22Rv1 (cell line): ENCODE results near the gene CHMP3.

Experiments used
- H3K27ac ChIP-seq: fragments of 450-650 bp; 2 replicates; pipeline ENCODE4 v1.5.1; 2017
- CTCF ChIP-seq: fragments of 450-650 bp; IDR thresholded peaks from 2 replicates; pipeline ENCODE4 v1.5.1; 2017; ENCODE audit warnings: mild to moderate bottlenecking
- ZFX ChIP-seq: fragments of 450-650 bp; IDR thresholded peaks from 2 replicates; pipeline ENCODE4 v1.6.1; 2017; ENCODE audit warnings: antibody characterized with exemption, borderline replicate concordance

The CHMP3 gene

GRCh38 chr2:86468162-86469033, 94.8 kb downstream of the CHMP3 start:
- H3K27ac ChIP-seq: no peak overlapping the region
- TF ChIP-seq ZFX: no peak
- TF ChIP-seq CTCF: no peak

DNA sequence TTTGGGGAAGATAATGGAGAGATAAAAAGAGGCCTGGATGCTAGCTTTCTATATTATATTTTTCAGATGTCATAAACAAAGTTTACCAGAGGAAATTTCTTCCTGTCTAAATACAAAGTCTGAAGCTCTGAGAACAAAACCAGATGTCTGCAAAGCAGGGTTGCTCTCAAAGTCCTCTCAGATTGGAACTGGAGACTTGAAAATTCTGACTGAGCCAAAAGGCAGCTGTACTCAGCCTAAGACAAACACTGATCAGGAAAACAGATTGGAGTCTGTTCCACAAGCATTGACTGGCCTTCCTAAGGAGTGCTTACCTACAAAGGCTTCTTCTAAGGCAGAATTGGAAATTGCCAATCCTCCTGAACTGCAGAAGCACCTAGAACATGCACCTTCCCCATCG, 96.9 kb downstream of the CHMP3 start:
- no peak overlapping the region for H3K27ac ChIP-seq
- TF ChIP-seq ZFX (no peak), CTCF (no peak)

- no peak for TF ChIP-seq ZFX
- no peak for TF ChIP-seq CTCF
- no peak overlapping the region for H3K27ac ChIP-seq
Measured at GRCh38 chr2:86464652-86465051, 98.6 kb downstream of the CHMP3 start.

DNA sequence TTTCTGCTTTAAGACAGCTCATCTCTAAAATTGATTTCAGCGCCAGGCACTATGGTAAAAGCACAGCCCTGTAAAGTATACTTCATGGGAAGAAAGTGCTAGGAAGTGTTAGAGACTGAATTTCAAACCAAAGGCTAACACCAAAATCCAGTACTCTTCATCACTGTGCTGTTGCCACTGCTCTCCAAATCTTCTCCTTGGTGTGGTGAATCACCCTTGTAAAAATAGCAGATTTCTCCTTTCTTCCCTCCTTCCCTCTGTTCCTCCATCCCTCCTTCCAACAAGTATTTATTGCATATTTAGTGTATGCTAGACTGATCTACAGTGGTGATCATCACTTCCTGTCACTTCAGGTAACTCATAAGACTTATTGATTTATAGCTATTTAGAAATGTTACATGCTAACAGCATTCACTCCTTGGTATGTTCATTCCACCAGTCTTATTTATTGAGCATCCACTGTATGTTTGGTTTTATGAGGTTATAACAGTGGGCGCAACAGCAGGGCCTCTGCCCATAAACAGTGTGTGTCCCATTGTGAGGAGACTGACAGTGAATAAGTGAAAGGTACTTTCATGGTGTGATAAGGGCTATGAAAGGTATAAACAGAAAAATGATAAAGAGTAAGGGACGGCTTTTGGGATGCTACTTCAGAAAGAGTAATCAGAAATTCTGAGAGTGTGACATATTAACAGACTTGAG, 102.0 kb downstream of the CHMP3 start:
- TF ChIP-seq ZFX: no peak
- no peak for TF ChIP-seq CTCF
- H3K27ac ChIP-seq: no peak overlapping the region

DNA sequence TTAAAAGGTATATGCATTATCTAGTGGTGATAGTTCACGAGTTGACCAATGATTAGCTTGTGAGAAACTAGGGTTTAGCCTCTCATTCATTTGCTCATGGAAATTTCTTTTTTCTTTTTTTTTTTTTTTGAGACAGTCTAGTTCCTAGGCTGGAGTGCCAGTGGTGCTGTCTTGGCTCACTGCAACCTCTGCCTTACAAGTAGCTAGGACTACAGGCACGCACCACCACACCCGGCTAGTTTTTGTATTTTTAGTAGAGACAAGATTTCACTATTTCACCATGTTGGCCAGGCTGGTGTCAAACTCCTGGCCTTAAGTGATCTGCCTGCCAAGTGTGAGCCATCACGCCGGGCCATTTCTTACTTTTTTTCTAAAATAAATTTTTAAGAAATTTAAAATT, 108.1 kb downstream of the CHMP3 start:
- no peak overlapping the region for H3K27ac ChIP-seq

DNA sequence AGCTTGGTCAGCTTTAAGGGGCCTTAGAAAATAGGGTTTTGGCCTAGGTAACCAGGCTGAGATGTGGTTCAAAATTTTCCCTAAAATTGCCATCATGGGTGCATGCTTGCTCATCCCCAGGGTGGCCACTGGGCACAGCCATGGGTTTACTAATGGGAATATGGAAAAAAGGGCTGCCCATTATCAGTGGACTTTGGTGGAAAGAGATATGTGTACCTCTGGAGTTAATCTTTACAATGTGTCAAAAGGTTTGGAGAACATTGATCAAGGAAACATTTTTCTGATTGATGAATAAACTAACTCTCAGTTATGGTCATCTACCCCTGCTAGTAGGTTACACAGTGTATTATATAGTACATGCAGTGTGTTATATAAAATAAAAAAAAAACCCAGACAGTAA, 109.0 kb downstream of the CHMP3 start:
- TF ChIP-seq CTCF (no peak), ZFX (no peak)
- no peak overlapping the region for H3K27ac ChIP-seq

More for the DNA sequence above, 108.1 kb downstream of the CHMP3 start:
- no peak for TF ChIP-seq ZFX
- no peak for TF ChIP-seq CTCF

GRCh38 chr2:86453836-86454235, 109.4 kb downstream of the CHMP3 start:
- TF ChIP-seq ZFX: no peak
- no peak for TF ChIP-seq CTCF
- H3K27ac ChIP-seq: no peak overlapping the region
